HepG2 (cell line): ENCODE measurements around the gene BMP2K. TPM values are rescaled to one million over a fixed set of nuclear protein-coding genes. Genes with fewer than 3 reads are reported as not detected.

Experiments
- ATAC-seq: fragments of 200-7000 bp; cut with Tn5 transposase; 3 replicates; pipeline ENCODE4 v1.9.1; 2020; ENCODE audit warnings: mild to moderate bottlenecking, moderate library complexity
- BruUV-seq: library from RNA; stranded (reverse); fragments of 400-500 nt; replicated peaks from 2 replicates; lab custom pipeline; 2021; lab: Mats Ljungman, UMichigan
- CTCF ChIA-PET: fragments of 300-600 bp; formaldehyde crosslinking; extraction: SDS; loops from one replicate; lab custom pipeline; 2021; ENCODE audit warnings: low total read pairs, inconsistent platforms, low intra/inter-chr PET ratio; lab: Yijun Ruan, JAX
- POLR2A ChIA-PET: fragments of 350-600 bp; sonication (Branson Sonifier 250); formaldehyde crosslinking; loops from one replicate; lab custom pipeline; 2020; ENCODE audit warnings: antibody characterized with exemption, inconsistent platforms; lab: Yijun Ruan, JAX
- DNase-seq: peaks from one replicate; pipeline ENCODE4 v3.0.0-alpha.2; 2015; ENCODE audit warnings: low spot score
- FAIRE-seq: peaks from 3 replicates; lab custom pipeline; 2011; peaks lifted over from hg19 to GRCh38; lab: Jason Lieb, UNC
- H2AFZ ChIP-seq: one replicate; pipeline ENCODE4 v1.6.1; 2011; ENCODE audit warnings: low read length, inconsistent platforms
- H3K27ac ChIP-seq: fragments of 300-600 bp; 3 replicates; pipeline ENCODE4 v1.8.0; 2011; ENCODE audit warnings: mixed run types, mild to moderate bottlenecking, mixed read lengths, low read length, inconsistent platforms; ENCODE audit not compliant: insufficient read depth; ENCODE audit errors: extremely low read length
- H3K27me3 ChIP-seq, 2 experiments: fragments of 200-600 bp in 1 of 2; 2 replicates in 1 of 2; 3 replicates in 1 of 2; pipeline versions ENCODE4 v1.6.0 to v1.8.0; 2011; ENCODE audit warnings: low read length in 2 of 2, mild to moderate bottlenecking in 2 of 2, moderate library complexity in 2 of 2, inconsistent platforms in 1 of 2; ENCODE audit not compliant: insufficient read depth in 2 of 2, control insufficient read depth in 1 of 2
- H3K36me3 ChIP-seq, 2 experiments: fragments of 200-600 bp in 1 of 2; replicated peaks in 1 of 2; 2 replicates in 1 of 2; 3 replicates in 1 of 2; pipeline versions ENCODE4 v1.5.1 to v1.8.0; 2011; ENCODE audit warnings: low read length in 2 of 2, inconsistent platforms in 1 of 2; ENCODE audit not compliant: insufficient read depth in 2 of 2, control insufficient read depth in 1 of 2
- H3K4me1 ChIP-seq: 2 replicates; pipeline ENCODE4 v1.5.1; 2012; ENCODE audit warnings: low read length, inconsistent platforms; ENCODE audit not compliant: insufficient read depth
- H3K4me2 ChIP-seq: 2 replicates; pipeline ENCODE4 v1.6.0; 2011; ENCODE audit warnings: low read depth, low read length, inconsistent platforms
- H3K4me3 ChIP-seq, 3 experiments: fragments of 200-600 bp in 1 of 3; sonication (generic), shearing (Covaris generic) in 1 of 3; replicated peaks in 1 of 3; 2 replicates each; pipeline ENCODE4 v1.5.1; 2011 to 2016; ENCODE audit warnings: low read length in 3 of 3, inconsistent platforms in 2 of 3, low read depth in 2 of 3, mild to moderate bottlenecking in 2 of 3, control low read depth in 1 of 3, mixed read lengths in 1 of 3; ENCODE audit not compliant: insufficient read depth in 1 of 3
- H3K79me2 ChIP-seq: one replicate; pipeline ENCODE4 v1.6.1; 2011; ENCODE audit warnings: low read length, inconsistent platforms; ENCODE audit not compliant: insufficient read depth
- H3K9ac ChIP-seq: 2 replicates; pipeline ENCODE4 v1.6.0; 2011; ENCODE audit warnings: mild to moderate bottlenecking, low read depth, low read length, inconsistent platforms; ENCODE audit not compliant: insufficient read depth
- H3K9me3 ChIP-seq: 2 replicates; pipeline ENCODE4 v1.5.1; 2012; ENCODE audit warnings: mild to moderate bottlenecking, low read length
- H4K20me1 ChIP-seq: 2 replicates; pipeline ENCODE4 v1.6.0; 2011; ENCODE audit warnings: inconsistent platforms, mild to moderate bottlenecking, low read length, moderate library complexity; ENCODE audit not compliant: insufficient read depth
- FOSL1 ChIP-seq: sonication (generic); formaldehyde crosslinking; IDR thresholded peaks from 2 replicates; pipeline ENCODE4 v1.9.0; 2021; ENCODE audit warnings: missing genetic modification reagents, borderline replicate concordance
- ZNF724P ChIP-seq: sonication (generic); formaldehyde crosslinking; IDR thresholded peaks from 2 replicates; pipeline ENCODE4 v1.8.0; 2022; ENCODE audit warnings: missing genetic modification reagents, borderline replicate concordance
- WGBS: methylation state at CpG from one replicate; pipeline ENCODE4 v1.1.6; 2017; ENCODE audit warnings: low lambda C conversion rate; 5-methylcytosine and 5-hydroxymethylcytosine counted together
- in situ Hi-C: cut with HindIII; loops from 2 replicates; pipeline ENCODE4 v1.10.0; 2017; ENCODE audit warnings: low pct_unique_long_range_greater_than_20kb; ENCODE audit not compliant: extremely low pct_ligation_motif_present
- intact Hi-C: fragments of 100-400 bp; cut with micrococcal nuclease; formaldehyde crosslinking; loops from one replicate; pipeline ENCODE4 v1.10.0; 2022; ENCODE audit not compliant: unreplicated experiment
- polyA plus RNA-seq, 8 experiments: library from polyadenylated mRNA; depleted of rRNA in 3 of 8; stranded (reverse) in 7 of 8; unstranded in 1 of 8; fragments of >200 nt; fragmentation: Illumina TruSeq in 4 of 8; extraction: Trizol in 4 of 8; gene quantifications; 2 replicates each; pipeline versions ENCODE4 v1.2.1 to v1.2.3, GENCODE V29; 2011 to 2016; ENCODE audit warnings: low read depth in 4 of 8, missing spikeins in 1 of 8, mixed read lengths in 1 of 8; ENCODE audit not compliant: insufficient read depth in 1 of 8
- total RNA-seq, 5 experiments: library from RNA; depleted of rRNA; stranded (reverse); fragments of >200 nt; fragmentation: Illumina TruSeq; extraction: Trizol; gene quantifications; 2 replicates each; pipeline ENCODE4 v1.2.3, GENCODE V29; 2016; ENCODE audit warnings: low read depth in 1 of 5
- TF ChIP-seq, protein P1 (sequence below): sonication (generic); formaldehyde crosslinking; IDR thresholded peaks from 2 replicates; pipeline ENCODE4 v1.9.0; 2021; ENCODE audit warnings: mild to moderate bottlenecking, missing genetic modification reagents
- TF ChIP-seq, protein P2 (sequence below): sonication (generic); formaldehyde crosslinking; IDR thresholded peaks from 2 replicates; pipeline ENCODE4 v1.8.0; 2022; ENCODE audit warnings: missing genetic modification reagents, mild to moderate bottlenecking, moderate library complexity, borderline replicate concordance
- TF ChIP-seq, protein P3 (sequence below): IDR thresholded peaks from 2 replicates; pipeline ENCODE4 v1.6.1; 2016; ENCODE audit warnings: mild to moderate bottlenecking

Gene BMP2K
- total and polyA plus RNA-seq, 2 of the 13 experiments (the other 11 are each of a cell fraction or from before 2014, with no cell fraction given) = 8.6 to 15.2 TPM

DNA sequence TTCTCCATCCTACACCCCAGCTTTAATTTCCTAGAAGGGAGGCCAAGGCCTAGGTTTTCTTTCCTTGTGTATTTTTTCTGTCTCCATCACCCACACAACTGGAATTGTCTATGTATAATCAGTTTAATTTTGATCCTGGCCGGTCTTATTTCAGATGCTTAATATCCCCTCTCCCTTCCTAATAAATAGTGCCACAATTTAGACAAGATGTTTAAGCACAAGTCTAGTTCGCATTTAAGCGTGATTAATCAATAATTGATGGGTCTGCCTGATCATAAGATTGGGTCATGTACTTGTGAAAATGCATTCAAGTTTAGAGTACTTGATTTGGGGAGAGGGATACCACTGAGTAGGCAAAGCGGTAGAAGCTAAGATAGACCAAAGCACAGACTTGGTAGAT lies 2.4 kb downstream of the BMP2K start:
- no peaks in the 10 kb centered on the region for H3K36me3 ChIP-seq
- BruUV-seq = no TSS peak
- no peaks in the 10 kb centered on the region; a peak in 1 of 5 replicates for H3K27me3 ChIP-seq
- H3K79me2 ChIP-seq = peaks cover 52% of the 10 kb centered on the region
- ATAC-seq = no peak
- H3K4me1 ChIP-seq = peaks cover 50% of the 10 kb centered on the region
- 94% methylated on average over 4 of the region's 4 CpGs for WGBS
- CTCF ChIA-PET = no interaction called here
- H3K4me2 ChIP-seq = peak overlapping the region; percentile 91
- no peaks in the 10 kb centered on the region for H3K9me3 ChIP-seq
- H2AFZ ChIP-seq = no peak overlapping the region
- no peak for DNase-seq
- intact Hi-C loops = loop anchor here (5.0 to 10.0 kb wide), 3 partner anchors 116 to 721 kb away; partner anchors contain the start of gene FRAS1
- POLR2A ChIA-PET = no interaction called here
- H3K9ac ChIP-seq = peak overlapping the region; percentile 24
- TF ChIP-seq, protein P1, sequence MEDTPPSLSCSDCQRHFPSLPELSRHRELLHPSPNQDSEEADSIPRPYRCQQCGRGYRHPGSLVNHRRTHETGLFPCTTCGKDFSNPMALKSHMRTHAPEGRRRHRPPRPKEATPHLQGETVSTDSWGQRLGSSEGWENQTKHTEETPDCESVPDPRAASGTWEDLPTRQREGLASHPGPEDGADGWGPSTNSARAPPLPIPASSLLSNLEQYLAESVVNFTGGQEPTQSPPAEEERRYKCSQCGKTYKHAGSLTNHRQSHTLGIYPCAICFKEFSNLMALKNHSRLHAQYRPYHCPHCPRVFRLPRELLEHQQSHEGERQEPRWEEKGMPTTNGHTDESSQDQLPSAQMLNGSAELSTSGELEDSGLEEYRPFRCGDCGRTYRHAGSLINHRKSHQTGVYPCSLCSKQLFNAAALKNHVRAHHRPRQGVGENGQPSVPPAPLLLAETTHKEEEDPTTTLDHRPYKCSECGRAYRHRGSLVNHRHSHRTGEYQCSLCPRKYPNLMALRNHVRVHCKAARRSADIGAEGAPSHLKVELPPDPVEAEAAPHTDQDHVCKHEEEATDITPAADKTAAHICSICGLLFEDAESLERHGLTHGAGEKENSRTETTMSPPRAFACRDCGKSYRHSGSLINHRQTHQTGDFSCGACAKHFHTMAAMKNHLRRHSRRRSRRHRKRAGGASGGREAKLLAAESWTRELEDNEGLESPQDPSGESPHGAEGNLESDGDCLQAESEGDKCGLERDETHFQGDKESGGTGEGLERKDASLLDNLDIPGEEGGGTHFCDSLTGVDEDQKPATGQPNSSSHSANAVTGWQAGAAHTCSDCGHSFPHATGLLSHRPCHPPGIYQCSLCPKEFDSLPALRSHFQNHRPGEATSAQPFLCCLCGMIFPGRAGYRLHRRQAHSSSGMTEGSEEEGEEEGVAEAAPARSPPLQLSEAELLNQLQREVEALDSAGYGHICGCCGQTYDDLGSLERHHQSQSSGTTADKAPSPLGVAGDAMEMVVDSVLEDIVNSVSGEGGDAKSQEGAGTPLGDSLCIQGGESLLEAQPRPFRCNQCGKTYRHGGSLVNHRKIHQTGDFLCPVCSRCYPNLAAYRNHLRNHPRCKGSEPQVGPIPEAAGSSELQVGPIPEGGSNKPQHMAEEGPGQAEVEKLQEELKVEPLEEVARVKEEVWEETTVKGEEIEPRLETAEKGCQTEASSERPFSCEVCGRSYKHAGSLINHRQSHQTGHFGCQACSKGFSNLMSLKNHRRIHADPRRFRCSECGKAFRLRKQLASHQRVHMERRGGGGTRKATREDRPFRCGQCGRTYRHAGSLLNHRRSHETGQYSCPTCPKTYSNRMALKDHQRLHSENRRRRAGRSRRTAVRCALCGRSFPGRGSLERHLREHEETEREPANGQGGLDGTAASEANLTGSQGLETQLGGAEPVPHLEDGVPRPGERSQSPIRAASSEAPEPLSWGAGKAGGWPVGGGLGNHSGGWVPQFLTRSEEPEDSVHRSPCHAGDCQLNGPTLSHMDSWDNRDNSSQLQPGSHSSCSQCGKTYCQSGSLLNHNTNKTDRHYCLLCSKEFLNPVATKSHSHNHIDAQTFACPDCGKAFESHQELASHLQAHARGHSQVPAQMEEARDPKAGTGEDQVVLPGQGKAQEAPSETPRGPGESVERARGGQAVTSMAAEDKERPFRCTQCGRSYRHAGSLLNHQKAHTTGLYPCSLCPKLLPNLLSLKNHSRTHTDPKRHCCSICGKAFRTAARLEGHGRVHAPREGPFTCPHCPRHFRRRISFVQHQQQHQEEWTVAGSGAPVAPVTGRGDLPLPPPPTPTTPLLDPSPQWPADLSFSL (CRISPR knock-in tag) = no peak
- TF ChIP-seq, protein P2, sequence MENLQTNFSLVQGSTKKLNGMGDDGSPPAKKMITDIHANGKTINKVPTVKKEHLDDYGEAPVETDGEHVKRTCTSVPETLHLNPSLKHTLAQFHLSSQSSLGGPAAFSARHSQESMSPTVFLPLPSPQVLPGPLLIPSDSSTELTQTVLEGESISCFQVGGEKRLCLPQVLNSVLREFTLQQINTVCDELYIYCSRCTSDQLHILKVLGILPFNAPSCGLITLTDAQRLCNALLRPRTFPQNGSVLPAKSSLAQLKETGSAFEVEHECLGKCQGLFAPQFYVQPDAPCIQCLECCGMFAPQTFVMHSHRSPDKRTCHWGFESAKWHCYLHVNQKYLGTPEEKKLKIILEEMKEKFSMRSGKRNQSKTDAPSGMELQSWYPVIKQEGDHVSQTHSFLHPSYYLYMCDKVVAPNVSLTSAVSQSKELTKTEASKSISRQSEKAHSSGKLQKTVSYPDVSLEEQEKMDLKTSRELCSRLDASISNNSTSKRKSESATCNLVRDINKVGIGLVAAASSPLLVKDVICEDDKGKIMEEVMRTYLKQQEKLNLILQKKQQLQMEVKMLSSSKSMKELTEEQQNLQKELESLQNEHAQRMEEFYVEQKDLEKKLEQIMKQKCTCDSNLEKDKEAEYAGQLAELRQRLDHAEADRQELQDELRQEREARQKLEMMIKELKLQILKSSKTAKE = no peak
- TF ChIP-seq, protein P3, sequence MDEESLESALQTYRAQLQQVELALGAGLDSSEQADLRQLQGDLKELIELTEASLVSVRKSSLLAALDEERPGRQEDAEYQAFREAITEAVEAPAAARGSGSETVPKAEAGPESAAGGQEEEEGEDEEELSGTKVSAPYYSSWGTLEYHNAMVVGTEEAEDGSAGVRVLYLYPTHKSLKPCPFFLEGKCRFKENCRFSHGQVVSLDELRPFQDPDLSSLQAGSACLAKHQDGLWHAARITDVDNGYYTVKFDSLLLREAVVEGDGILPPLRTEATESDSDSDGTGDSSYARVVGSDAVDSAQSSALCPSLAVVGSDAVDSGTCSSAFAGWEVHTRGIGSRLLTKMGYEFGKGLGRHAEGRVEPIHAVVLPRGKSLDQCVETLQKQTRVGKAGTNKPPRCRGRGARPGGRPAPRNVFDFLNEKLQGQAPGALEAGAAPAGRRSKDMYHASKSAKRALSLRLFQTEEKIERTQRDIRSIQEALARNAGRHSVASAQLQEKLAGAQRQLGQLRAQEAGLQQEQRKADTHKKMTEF (CRISPR knock-in tag) = no peak
- TF ChIP-seq FOSL1 (no peak), ZNF724P (CRISPR knock-in tag) (no peak)
- H3K27ac ChIP-seq = no peak overlapping the region
- H3K4me3 ChIP-seq = no peak overlapping the region; a peak in 2 of 6 replicates
- H4K20me1 ChIP-seq = peaks cover 6% of the 10 kb centered on the region
- in situ Hi-C loops = no loop called here
- FAIRE-seq = no peak
